Fibroblast of villous mesenchyme (primary cell): Measurements from ENCODE around the gene HLA-DOB. TPM values are rescaled to one million over a fixed set of nuclear protein-coding genes. Genes with fewer than 3 reads are reported as not detected.

ENCODE experiments used
- DNase-seq: peaks from one replicate; pipeline ENCODE4 v3.0.0-alpha.2; 2010; ENCODE audit warnings: low read depth
- H3K4me3 ChIP-seq: 2 replicates; pipeline ENCODE4 v1.5.1; 2011; ENCODE audit warnings: low read depth, mild to moderate bottlenecking, low read length
- CTCF ChIP-seq: IDR thresholded peaks from 2 replicates; pipeline ENCODE4 v1.5.1; 2012; ENCODE audit warnings: low read depth, mild to moderate bottlenecking, low read length; ENCODE audit not compliant: insufficient read depth
- total RNA-seq: library from RNA; depleted of rRNA; stranded (reverse); fragments of >200 nt; gene quantifications from 2 replicates; pipeline ENCODE4 v1.2.3, GENCODE V29; 2012

HLA-DOB gene
- total RNA-seq, 1 donor: 0.43 TPM

DNA sequence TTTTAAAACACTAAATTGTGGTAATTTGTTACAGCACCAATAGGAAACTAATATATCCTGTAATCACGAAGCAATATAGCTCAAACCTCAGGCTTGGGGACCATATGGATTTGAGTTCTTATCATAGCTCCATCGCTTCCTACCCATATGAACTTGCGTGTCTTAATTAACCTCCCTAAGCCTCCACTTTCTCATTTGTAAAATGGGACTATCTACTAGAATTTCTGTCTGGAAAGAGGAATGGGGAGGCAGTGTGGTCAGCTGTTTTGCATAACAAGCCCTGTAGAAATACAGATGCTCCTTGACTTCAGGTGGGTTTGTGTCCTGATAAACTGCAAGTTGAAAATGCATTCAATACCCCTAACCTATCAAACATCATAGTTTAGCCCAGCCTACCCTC is 17.1 kb downstream of the HLA-DOB start:
- no peak for TF ChIP-seq CTCF
- H3K4me3 ChIP-seq: no peak overlapping the region
- DNase-seq: no peak

DNA sequence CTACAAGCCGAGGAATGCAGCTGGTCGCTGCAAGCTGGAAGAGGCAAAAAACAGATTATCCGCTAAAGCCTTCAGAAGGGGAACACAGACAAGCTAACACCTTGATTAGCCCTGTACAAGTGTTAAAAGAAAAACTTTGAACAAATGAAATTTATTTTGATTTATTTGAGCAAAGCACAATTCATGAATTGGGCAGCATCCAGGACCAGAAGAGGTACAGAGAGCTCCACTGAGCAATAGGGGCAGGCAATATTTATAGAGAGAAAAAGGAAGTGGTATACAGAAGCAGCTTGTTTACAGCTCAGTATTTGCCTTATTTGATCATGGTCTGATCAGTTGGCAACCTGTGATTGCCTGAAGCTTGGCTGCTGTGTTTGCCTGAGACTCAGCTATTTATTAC is 17.6 kb downstream of the HLA-DOB start:
- H3K4me3 ChIP-seq: no peak overlapping the region
- DNase-seq: no peak
- TF ChIP-seq CTCF: no peak

DNA sequence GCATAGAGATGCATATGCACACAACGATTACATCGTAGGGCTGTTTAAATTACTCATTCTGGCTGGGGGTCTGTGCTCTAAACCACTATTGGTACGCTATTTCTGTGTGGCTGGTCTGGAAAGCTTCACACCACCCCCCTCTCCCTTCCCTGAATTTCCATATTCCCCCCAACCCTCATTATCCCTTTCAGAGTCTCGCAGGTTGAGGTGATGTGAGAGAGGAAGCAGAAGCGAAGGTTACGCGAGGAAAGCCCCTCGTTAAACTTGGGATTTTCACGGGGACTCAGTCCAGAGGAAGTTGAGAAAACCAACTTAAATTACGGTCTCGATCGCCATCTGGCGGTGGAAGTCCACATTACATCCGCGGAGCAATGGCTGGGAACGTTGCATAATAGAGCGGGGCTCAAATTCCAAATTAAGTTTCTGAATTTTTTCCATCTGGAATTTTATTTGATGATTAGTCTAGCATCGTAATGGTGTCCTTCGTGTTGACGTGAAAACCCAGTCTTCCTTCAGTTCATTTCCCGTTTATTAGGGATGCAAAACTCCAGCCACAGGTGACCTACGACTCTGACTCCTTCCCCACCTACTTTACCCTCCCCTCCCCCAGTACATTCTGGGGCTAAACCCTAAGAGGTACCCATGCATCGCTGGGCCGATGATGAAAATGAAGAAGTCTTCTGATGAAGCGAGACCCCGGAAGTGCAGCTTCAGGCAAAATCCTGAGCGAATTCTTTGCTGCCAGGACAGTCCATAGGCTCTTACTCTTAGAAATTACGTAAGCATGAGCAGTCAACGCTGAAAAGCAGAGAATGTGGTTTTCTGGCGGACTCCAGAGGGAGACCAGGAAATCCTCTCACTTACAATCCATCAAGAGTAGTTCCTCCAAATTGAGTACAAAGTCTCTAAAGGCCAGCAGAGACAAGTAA is 19.7 kb downstream of the HLA-DOB start:
- H3K4me3 ChIP-seq: peak overlapping the region; percentile 52
- DNase-seq: peak; percentile 69
- peak; percentile 74 for TF ChIP-seq CTCF

DNA sequence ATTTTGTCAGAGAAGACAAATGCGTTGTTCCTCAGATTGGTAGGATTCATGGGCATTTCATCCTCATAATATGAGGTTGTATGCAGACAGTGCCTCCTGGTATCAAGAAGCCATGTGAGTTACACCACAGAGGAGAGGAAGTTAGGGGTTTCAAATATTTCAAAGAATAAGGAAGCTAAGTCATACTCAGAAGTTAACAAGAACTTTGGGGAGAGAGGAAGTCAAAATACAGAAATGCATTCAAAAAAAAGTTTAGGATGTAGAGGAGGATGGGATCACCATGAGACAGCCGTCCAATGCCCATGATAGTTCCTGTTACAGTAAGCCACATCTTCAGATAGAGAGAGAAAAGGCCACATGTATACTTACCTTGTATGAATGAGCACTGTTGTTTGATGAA is 22.3 kb downstream of the HLA-DOB start:
- DNase-seq: no peak
- H3K4me3 ChIP-seq: no peak overlapping the region
- TF ChIP-seq CTCF: no peak

DNA sequence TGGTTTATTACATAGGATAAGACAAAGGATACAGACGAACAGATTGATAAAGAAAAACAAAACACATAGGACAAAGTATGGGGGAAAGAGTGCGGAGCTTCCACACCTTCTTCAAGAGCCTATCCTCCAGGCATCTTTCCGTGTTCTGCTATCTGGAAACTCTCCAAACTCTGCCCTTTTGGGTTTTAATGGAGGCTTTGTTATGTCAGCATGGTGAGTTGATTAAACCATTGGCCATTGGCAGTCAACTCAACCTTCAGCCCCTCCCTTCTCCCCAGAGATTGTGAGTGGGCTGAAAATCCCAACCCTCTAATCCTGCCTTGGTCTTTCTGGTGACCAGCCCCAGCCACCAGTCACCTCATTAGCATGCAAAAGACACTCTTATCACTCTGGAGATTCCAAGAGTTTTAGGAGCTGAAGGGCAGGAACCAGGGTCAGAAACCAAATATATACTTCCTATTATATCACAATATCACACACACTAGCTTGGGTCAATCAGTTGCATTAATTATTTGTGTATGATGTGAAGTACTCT is 23.8 kb downstream of the HLA-DOB start:
- H3K4me3 ChIP-seq: no peak overlapping the region
- no peak for TF ChIP-seq CTCF
- no peak for DNase-seq

DNA sequence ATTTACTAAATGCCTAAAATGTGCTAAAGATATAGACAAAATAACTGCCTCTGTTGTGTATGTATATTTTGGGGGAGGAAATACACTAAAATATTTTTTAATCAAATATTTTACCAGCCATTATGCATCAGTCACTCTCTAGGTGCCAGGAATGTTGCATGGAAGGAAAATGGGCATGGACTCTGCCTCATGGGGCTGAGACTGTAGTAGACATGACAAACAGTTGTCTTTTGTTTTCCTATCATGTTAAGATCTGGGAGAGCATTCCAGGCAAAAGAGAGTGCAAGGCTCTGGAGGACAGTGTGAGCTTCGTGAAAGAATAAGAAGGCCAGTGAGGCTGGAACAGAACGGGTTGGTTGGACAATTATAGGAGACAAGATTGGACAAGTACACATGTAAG is 26.5 kb downstream of the HLA-DOB start:
- no peak for TF ChIP-seq CTCF
- H3K4me3 ChIP-seq: no peak overlapping the region
- no peak for DNase-seq
